Measurements from ENCODE around the gene PDCD7.

GRCh38 chr15:65092911-65093792, 40.5 kb downstream of the PDCD7 start:
- TF ChIP-seq CTCF (conservative IDR thresholded peaks at IDR 0.05; ENCODE audit: low read length), result no peak
- TF ChIP-seq EZH2phosphoT487 (IDR thresholded peaks at IDR 0.05; ENCODE audit: borderline replicate concordance), result no peak

All from Loucy (cell line).